Activated CD4-positive, alpha-beta memory T cell treated with anti-CD3 and anti-CD28 coated beads, Interleukin-2, amount 10 ng/mL, durations not matched to agents 7 days and 5 days (primary cell): ENCODE measurements around the gene WFS1. TPM values are rescaled to one million over a fixed set of nuclear protein-coding genes. Genes with fewer than 3 reads are reported as not detected.

Source experiments
- CTCF ChIA-PET: fragments of 350-600 bp; sonication (Branson Sonifier 250); formaldehyde crosslinking; loops from one replicate; lab custom pipeline; 2021; ENCODE audit warnings: antibody characterized with exemption, inconsistent platforms; lab: Charles Lee
- POLR2A ChIA-PET: fragments of 350-600 bp; sonication (Branson Sonifier 250); formaldehyde crosslinking; loops from one replicate; lab custom pipeline; 2021; ENCODE audit warnings: antibody characterized with exemption; lab: Charles Lee
- DNase-seq: peaks from one replicate; pipeline ENCODE4 v3.0.0-alpha.2; 2020
- H3K27ac Mint-ChIP-seq: one replicate; pipeline ENCODE4 v1.8.0; 2021; ENCODE audit warnings: mild to moderate bottlenecking, mixed read lengths
- H3K27me3 Mint-ChIP-seq: one replicate; pipeline ENCODE4 v1.8.0; 2021; ENCODE audit warnings: mixed read lengths
- H3K36me3 Mint-ChIP-seq: one replicate; pipeline ENCODE4 v1.8.0; 2021; ENCODE audit warnings: low read depth, mixed read lengths
- H3K4me1 Mint-ChIP-seq: one replicate; pipeline ENCODE4 v1.8.0; 2021; ENCODE audit warnings: mixed read lengths
- H3K4me3 Mint-ChIP-seq: one replicate; pipeline ENCODE4 v1.8.0; 2021; ENCODE audit warnings: mild to moderate bottlenecking, mixed read lengths
- H3K9me3 Mint-ChIP-seq: one replicate; pipeline ENCODE4 v1.8.0; 2021; ENCODE audit warnings: mixed read lengths
- total RNA-seq, 2 experiments: library from RNA; stranded (reverse); gene quantifications; one replicate each; pipeline ENCODE4 v1.2.3, GENCODE V29; 2021

Gene WFS1
- total RNA-seq, 2 experiments from 2014 or later: 2.4 to 3.5 TPM

DNA sequence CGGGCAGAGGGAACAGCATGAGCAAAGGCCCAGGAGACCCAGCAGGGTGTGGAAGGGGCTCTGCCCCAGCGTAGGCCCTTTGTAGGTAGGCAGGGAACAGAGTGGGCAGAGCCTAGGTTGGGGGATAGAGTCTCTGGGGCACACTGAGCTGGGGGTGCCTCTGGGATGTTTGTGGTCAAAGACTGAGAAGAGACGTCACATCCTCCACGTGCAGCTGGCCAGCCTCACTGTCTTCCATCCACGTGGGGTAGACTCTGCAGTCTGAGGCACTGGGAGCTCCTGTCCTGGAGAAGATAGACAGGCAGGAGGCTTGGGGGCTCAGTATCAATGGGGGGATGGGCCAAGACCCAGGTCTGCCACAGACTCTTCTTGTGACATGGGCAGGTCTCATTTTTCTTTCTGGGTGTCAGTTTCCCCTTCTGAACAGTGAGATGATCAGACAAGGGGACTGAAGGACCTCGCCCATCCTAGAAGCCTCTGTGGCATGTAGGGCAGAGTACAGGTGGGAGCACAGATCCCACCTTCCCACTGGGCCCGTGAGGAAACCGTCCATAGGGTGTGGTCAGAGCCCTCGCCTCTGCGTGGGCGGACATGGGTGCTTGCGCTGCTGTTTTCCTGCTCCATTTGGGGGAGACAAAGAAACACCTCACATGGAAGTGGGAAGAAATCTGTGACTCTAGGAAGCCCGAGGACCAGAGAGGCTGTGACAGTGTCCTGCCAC lies 22.9 kb downstream of the WFS1 start:
- H3K4me1 Mint-ChIP-seq: no peaks in the 10 kb centered on the region
- DNase-seq: no peak
- no peak overlapping the region for H3K4me3 Mint-ChIP-seq
- ChIA-PET POLR2A (no interaction called here), CTCF (no interaction called here)
- H3K9me3 Mint-ChIP-seq: no peaks in the 10 kb centered on the region
- H3K27ac Mint-ChIP-seq: no peak overlapping the region
- H3K27me3 Mint-ChIP-seq: no peaks in the 10 kb centered on the region
- H3K36me3 Mint-ChIP-seq: no peaks in the 10 kb centered on the region

DNA sequence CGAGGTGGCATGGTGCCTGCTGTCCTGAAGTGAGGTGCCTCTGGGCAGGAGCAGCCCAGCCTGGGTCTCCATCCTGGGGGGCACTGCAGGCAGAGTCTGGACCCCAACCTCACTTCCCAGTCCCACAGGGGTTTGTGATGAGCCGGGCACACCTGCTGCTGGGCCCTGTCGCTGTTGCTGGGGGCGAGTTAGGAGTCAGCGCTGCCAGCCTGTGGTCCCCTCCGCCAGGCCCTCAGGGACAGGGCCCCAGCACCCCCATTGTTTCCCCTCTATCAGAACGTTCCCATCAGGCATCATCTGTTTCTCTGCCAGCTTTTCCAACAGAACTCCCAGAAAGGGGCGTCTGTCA lies 23.4 kb downstream of the WFS1 start:
- ChIA-PET POLR2A (no interaction called here), CTCF (no interaction called here)
- H3K27me3 Mint-ChIP-seq: no peaks in the 10 kb centered on the region
- H3K36me3 Mint-ChIP-seq: no peaks in the 10 kb centered on the region
- H3K9me3 Mint-ChIP-seq: no peaks in the 10 kb centered on the region
- H3K4me1 Mint-ChIP-seq: no peaks in the 10 kb centered on the region
- H3K27ac Mint-ChIP-seq: no peak overlapping the region
- no peak for DNase-seq
- no peak overlapping the region for H3K4me3 Mint-ChIP-seq

GRCh38 chr4:6293661-6294060 lies 24.0 kb downstream of the WFS1 start:
- POLR2A ChIA-PET: no interaction called here
- Mint-ChIP-seq H3K9me3 (no peaks in the 10 kb centered on the region), H3K4me3 (no peak overlapping the region), H3K27me3 (no peaks in the 10 kb centered on the region), H3K4me1 (no peaks in the 10 kb centered on the region), H3K27ac (no peak overlapping the region), H3K36me3 (no peaks in the 10 kb centered on the region)
- CTCF ChIA-PET: no interaction called here
- no peak for DNase-seq

- ChIA-PET CTCF (no interaction called here), POLR2A (no interaction called here)
- no peaks in the 10 kb centered on the region for H3K9me3 Mint-ChIP-seq
- DNase-seq: no peak
- no peaks in the 10 kb centered on the region for H3K27me3 Mint-ChIP-seq
- no peaks in the 10 kb centered on the region for H3K4me1 Mint-ChIP-seq
- no peak overlapping the region for H3K27ac Mint-ChIP-seq
- no peak overlapping the region for H3K4me3 Mint-ChIP-seq
- H3K36me3 Mint-ChIP-seq: no peaks in the 10 kb centered on the region
Observed at GRCh38 chr4:6294705-6295421, 25.2 kb downstream of the WFS1 start.

DNA sequence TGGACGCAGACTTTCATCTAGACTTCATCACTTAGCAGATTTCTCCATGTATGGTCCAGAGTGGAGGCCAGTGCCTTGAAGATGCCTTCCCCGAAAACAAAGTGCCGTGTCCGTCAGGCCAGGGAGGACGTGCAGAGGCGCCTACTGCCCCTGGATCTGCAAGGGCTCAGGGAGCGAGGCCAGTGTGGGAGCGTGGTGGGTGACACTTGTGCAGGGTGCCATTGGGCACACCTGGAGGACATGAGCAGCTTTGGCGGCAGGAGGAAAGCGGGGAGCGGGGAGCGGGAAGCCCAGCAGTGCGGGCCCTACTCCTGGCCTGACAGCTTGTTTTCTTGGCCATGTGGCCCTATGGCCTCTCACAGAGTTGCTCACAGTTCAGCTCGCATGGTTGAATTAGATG lies 25.8 kb downstream of the WFS1 start:
- Mint-ChIP-seq H3K4me3 (no peak overlapping the region), H3K9me3 (no peaks in the 10 kb centered on the region), H3K27ac (no peak overlapping the region), H3K4me1 (no peaks in the 10 kb centered on the region), H3K27me3 (no peaks in the 10 kb centered on the region), H3K36me3 (no peaks in the 10 kb centered on the region)
- ChIA-PET CTCF (no interaction called here), POLR2A (no interaction called here)
- no peak for DNase-seq

DNA sequence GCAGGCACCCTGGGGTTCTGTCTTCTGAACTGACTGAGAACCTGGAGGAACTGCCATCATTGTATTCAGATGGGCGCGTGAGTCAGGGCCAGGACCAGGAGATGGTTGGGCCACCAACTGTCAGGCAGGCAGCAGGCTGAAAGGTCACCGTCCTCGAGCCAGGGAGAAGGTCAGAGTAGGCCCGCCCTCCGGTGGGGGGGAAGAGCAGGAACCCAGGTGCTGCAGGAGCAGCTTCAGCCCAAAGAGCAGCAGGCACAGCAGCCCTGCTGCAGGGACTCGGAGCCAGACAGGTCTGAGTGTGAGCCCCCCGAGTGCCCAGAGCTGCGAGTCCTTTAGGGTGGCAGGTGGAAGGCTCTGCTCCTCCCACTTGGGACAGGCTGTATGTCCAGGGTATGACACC lies 26.4 kb downstream of the WFS1 start:
- POLR2A ChIA-PET: no interaction called here
- Mint-ChIP-seq H3K36me3 (no peaks in the 10 kb centered on the region), H3K9me3 (no peaks in the 10 kb centered on the region), H3K27me3 (no peaks in the 10 kb centered on the region), H3K4me1 (no peaks in the 10 kb centered on the region), H3K27ac (no peak overlapping the region), H3K4me3 (no peak overlapping the region)
- CTCF ChIA-PET: no interaction called here
- DNase-seq: no peak

DNA sequence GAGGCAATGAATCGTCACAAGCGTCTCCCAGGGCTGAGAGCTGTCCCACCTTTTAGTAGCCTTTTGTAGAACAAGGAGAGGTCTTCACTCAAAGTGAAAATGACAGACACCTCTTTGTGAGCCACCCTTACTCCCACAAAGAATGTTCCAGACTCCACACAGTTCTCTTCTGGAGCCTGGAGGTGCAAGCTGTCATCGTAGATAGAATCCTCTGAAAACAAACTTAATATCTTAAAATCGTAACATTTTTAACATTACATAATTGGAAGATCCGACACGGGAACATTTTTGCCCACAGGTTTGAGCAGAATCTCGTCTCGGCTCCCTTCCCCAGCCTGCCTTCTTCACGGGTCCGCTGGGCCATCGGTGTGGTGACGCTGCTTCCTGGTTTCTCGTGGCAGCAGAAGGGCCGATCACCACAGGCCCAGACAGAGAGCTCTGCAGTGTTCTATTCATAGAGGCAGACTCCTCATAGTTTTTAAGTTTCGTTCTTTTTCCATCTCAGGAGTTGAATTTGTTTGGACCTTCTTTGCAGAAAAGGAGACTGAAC lies 27.7 kb downstream of the WFS1 start:
- no peaks in the 10 kb centered on the region for H3K9me3 Mint-ChIP-seq
- no peak overlapping the region for H3K4me3 Mint-ChIP-seq
- no peak for DNase-seq
- no peaks in the 10 kb centered on the region for H3K27me3 Mint-ChIP-seq
- H3K36me3 Mint-ChIP-seq: no peaks in the 10 kb centered on the region
- H3K4me1 Mint-ChIP-seq: no peaks in the 10 kb centered on the region
- ChIA-PET POLR2A (interaction anchor here (0.6 kb wide), 1 partner anchor 47 kb away, joined by 3 read pairs; no protein-coding TSS in a partner anchor), CTCF (interaction anchor here (1.4 to 1.6 kb wide), 2 partner anchors 30 to 47 kb away, joined by 3 read pairs; no protein-coding TSS in a partner anchor)
- H3K27ac Mint-ChIP-seq: no peak overlapping the region

DNA sequence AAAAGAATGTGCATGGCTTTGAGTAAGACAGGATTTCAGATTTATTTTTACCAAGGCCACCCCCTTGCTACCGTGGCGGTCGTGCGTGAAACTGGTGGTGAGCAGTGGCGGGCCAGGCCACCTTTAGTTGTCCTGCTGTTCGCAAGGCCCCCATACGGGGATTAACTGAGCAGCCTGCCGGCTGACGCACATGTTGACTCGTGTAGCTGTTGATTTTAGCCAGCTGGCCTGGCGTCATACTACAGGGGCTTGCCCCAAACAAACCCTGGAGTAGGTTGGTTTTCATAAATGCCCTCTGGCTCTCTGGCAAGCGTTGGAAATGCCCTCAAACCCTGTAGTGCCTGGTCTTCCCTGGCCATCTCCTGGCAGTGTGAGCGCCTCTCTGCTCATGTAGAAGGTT lies 28.4 kb downstream of the WFS1 start:
- no peaks in the 10 kb centered on the region for H3K9me3 Mint-ChIP-seq
- H3K27ac Mint-ChIP-seq: no peak overlapping the region
- DNase-seq: no peak
- H3K27me3 Mint-ChIP-seq: no peaks in the 10 kb centered on the region
- H3K4me3 Mint-ChIP-seq: no peak overlapping the region
- H3K4me1 Mint-ChIP-seq: no peaks in the 10 kb centered on the region
- POLR2A ChIA-PET: no interaction called here
- CTCF ChIA-PET: interaction anchor here (1.4 to 1.6 kb wide), 2 partner anchors 29 to 48 kb away, joined by 3 read pairs; no protein-coding TSS in a partner anchor
- no peaks in the 10 kb centered on the region for H3K36me3 Mint-ChIP-seq

GRCh38 chr4:6298852-6299251 lies 29.2 kb downstream of the WFS1 start:
- H3K9me3 Mint-ChIP-seq: no peaks in the 10 kb centered on the region
- DNase-seq: no peak
- no peak overlapping the region for H3K27ac Mint-ChIP-seq
- H3K4me3 Mint-ChIP-seq: no peak overlapping the region
- H3K27me3 Mint-ChIP-seq: no peaks in the 10 kb centered on the region
- no peaks in the 10 kb centered on the region for H3K4me1 Mint-ChIP-seq
- ChIA-PET POLR2A (no interaction called here), CTCF (interaction anchor here (1.4 to 1.6 kb wide), 2 partner anchors 29 to 49 kb away, joined by 3 read pairs; no protein-coding TSS in a partner anchor)
- no peaks in the 10 kb centered on the region for H3K36me3 Mint-ChIP-seq

DNA sequence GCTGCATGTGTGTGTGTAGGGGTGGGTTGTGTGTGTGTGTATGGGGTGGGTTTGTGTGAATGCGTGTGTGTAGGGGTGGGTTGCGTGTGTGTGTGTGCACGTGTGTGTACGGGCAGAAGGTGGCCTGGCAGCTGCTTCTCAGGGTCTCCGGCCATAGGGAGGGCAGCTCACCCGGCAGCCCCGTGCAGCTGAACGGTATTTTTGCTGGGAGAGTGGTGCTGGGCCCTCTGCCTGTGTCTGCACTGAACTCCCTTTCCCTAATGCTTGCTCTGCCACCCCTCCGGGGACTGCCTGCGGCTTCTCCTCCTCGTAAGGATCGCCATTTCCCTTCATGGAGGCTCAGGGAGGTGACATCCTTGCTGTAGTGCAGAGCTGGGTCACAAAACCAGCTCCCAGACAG lies 30.2 kb downstream of the WFS1 start:
- H3K27me3 Mint-ChIP-seq: no peaks in the 10 kb centered on the region
- H3K36me3 Mint-ChIP-seq: no peaks in the 10 kb centered on the region
- CTCF ChIA-PET: no interaction called here
- no peaks in the 10 kb centered on the region for H3K4me1 Mint-ChIP-seq
- POLR2A ChIA-PET: no interaction called here
- no peaks in the 10 kb centered on the region for H3K9me3 Mint-ChIP-seq
- DNase-seq: no peak
- H3K27ac Mint-ChIP-seq: no peak overlapping the region
- no peak overlapping the region for H3K4me3 Mint-ChIP-seq

- no peaks in the 10 kb centered on the region for H3K9me3 Mint-ChIP-seq
- no peak for DNase-seq
- POLR2A ChIA-PET: no interaction called here
- no peaks in the 10 kb centered on the region for H3K36me3 Mint-ChIP-seq
- H3K27me3 Mint-ChIP-seq: peaks cover 2% of the 10 kb centered on the region
- H3K27ac Mint-ChIP-seq: no peak overlapping the region
- CTCF ChIA-PET: no interaction called here
- H3K4me3 Mint-ChIP-seq: no peak overlapping the region
- no peaks in the 10 kb centered on the region for H3K4me1 Mint-ChIP-seq
Observed at GRCh38 chr4:6300359-6300758, 30.7 kb downstream of the WFS1 start.

DNA sequence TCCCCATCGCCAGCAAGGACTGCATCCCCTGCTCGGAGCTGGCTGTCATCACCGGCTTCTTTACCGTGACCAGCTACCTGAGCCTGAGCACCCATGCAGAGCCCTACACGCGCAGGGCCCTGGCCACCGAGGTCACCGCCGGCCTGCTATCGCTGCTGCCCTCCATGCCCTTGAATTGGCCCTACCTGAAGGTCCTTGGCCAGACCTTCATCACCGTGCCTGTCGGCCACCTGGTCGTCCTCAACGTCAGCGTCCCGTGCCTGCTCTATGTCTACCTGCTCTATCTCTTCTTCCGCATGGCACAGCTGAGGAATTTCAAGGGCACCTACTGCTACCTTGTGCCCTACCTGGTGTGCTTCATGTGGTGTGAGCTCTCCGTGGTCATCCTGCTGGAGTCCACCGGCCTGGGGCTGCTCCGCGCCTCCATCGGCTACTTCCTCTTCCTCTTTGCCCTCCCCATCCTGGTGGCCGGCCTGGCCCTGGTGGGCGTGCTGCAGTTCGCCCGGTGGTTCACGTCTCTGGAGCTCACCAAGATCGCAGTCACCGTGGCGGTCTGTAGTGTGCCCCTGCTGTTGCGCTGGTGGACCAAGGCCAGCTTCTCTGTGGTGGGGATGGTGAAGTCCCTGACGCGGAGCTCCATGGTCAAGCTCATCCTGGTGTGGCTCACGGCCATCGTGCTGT lies 31.5 kb downstream of the WFS1 start:
- DNase-seq: no peak
- Mint-ChIP-seq H3K4me1 (no peaks in the 10 kb centered on the region), H3K27ac (no peak overlapping the region), H3K4me3 (no peak overlapping the region), H3K36me3 (no peaks in the 10 kb centered on the region), H3K27me3 (peaks cover 9% of the 10 kb centered on the region), H3K9me3 (no peaks in the 10 kb centered on the region)
- POLR2A ChIA-PET: no interaction called here
- CTCF ChIA-PET: no interaction called here

GRCh38 chr4:6301732-6302442 lies 32.2 kb downstream of the WFS1 start:
- peaks cover 15% of the 10 kb centered on the region for H3K27me3 Mint-ChIP-seq
- H3K4me1 Mint-ChIP-seq: no peaks in the 10 kb centered on the region
- H3K27ac Mint-ChIP-seq: no peak overlapping the region
- ChIA-PET POLR2A (no interaction called here), CTCF (no interaction called here)
- H3K9me3 Mint-ChIP-seq: no peaks in the 10 kb centered on the region
- no peaks in the 10 kb centered on the region for H3K36me3 Mint-ChIP-seq
- H3K4me3 Mint-ChIP-seq: no peak overlapping the region
- no peak for DNase-seq
